ENCODE data around the gene SELP. TPM values are rescaled to one million over a fixed set of nuclear protein-coding genes. Genes with fewer than 3 reads are reported as not detected.
"Not testable (repeated sequence)": the region's sequence is repeated elsewhere in the genome, so short reads cannot be mapped to it uniquely, and the experiment has no call there.

The SELP gene
- total RNA-seq, result 10 to 100 TPM in 2 of 4 donors, 1 to 10 TPM in 2; 1.9 to 26.0 (median 8.0) TPM

DNA sequence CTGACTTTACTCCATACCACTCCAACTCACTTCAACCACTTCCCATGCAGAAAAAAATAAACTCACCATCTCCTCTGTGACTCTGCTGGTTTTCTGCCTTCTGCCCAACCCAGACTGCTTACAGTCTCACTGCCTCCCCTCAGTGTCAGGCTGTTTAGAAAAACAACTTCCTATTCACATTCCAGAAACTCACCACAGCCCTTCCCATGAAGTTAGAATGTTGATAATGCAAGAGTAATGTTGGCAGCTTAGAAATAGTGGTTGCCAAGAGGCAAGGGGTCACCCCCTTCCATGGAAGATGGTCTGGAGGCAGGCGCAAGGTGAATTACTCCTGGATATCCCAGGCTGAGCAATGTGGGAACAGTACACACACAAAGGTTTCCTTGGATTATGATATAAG is at the start of gene SELP:
SELP (minus strand) TSS at position 119 of the 400 bp plus-strand sequence; CDS start at position 69, 50 bp downstream.
- no peak within 1 kb of the TSS for H3K27ac ChIP-seq
- no peaks in the 10 kb centered on the region for H3K36me3 ChIP-seq
- H3K27me3 ChIP-seq, result no peaks in the 10 kb centered on the region
- peak within 1 kb of the TSS in 1 of 2 donors; percentile 17 for H3K4me3 ChIP-seq
- WGBS, 2 donors (ENCODE audit: low coverage in 1 of 2), result 71 to 100% methylated on average over 1 of the region's 1 CpG
- no peak for ATAC-seq
- H3K4me1 ChIP-seq, result no peaks in the 10 kb centered on the region
- H3K9me3 ChIP-seq, result peaks cover 0 to 23% (median 0%) of the 10 kb centered on the region in 3 donors
- TF ChIP-seq POLR2A (IDR thresholded peaks at IDR 0.05) (no peak), POLR2AphosphoS5 (IDR thresholded peaks at IDR 0.05) (no peak), EP300 (IDR thresholded peaks at IDR 0.05) (no peak)
- TF ChIP-seq, protein P1, sequence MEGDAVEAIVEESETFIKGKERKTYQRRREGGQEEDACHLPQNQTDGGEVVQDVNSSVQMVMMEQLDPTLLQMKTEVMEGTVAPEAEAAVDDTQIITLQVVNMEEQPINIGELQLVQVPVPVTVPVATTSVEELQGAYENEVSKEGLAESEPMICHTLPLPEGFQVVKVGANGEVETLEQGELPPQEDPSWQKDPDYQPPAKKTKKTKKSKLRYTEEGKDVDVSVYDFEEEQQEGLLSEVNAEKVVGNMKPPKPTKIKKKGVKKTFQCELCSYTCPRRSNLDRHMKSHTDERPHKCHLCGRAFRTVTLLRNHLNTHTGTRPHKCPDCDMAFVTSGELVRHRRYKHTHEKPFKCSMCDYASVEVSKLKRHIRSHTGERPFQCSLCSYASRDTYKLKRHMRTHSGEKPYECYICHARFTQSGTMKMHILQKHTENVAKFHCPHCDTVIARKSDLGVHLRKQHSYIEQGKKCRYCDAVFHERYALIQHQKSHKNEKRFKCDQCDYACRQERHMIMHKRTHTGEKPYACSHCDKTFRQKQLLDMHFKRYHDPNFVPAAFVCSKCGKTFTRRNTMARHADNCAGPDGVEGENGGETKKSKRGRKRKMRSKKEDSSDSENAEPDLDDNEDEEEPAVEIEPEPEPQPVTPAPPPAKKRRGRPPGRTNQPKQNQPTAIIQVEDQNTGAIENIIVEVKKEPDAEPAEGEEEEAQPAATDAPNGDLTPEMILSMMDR (IDR thresholded peaks at IDR 0.05), result no peak

GRCh38 chr1:169679692-169680091 is 49.8 kb upstream of the SELP start:
- Histone ChIP-seq H3K4me1 (no peaks in the 10 kb centered on the region), H3K27me3 (peaks cover 24% of the 10 kb centered on the region), H3K36me3 (no peaks in the 10 kb centered on the region), H3K9me3 (no peaks in the 10 kb centered on the region), H3K27ac (no peak overlapping the region), H3K4me3 (no peak overlapping the region)
- no peak for ATAC-seq
- 61 to 85% methylated on average over 3 of the region's 3 CpGs for WGBS, 2 donors (ENCODE audit: low coverage in 1 of 2)
- TF ChIP-seq POLR2AphosphoS5 (IDR thresholded peaks at IDR 0.05) (no peak), POLR2A (IDR thresholded peaks at IDR 0.05) (no peak), EP300 (IDR thresholded peaks at IDR 0.05) (no peak)
- TF ChIP-seq, protein P1 (IDR thresholded peaks at IDR 0.05), result no peak

GRCh38 chr1:169676001-169676400 is 46.1 kb upstream of the SELP start:
- ATAC-seq, result no peak
- Histone ChIP-seq H3K4me3 (no peak overlapping the region), H3K27ac (no peak overlapping the region), H3K36me3 (no peaks in the 10 kb centered on the region), H3K4me1 (no peaks in the 10 kb centered on the region), H3K9me3 (no peaks in the 10 kb centered on the region), H3K27me3 (peaks cover 2% of the 10 kb centered on the region)
- no peak for TF ChIP-seq EP300 (IDR thresholded peaks at IDR 0.05)
- TF ChIP-seq, protein P1 (IDR thresholded peaks at IDR 0.05), result no peak
- no peak for TF ChIP-seq POLR2AphosphoS5 (IDR thresholded peaks at IDR 0.05)
- TF ChIP-seq POLR2A (IDR thresholded peaks at IDR 0.05), result no peak
- WGBS, 2 donors (ENCODE audit: low coverage in 1 of 2), result 71 to 100% methylated on average over 1 of the region's 2 CpGs

DNA sequence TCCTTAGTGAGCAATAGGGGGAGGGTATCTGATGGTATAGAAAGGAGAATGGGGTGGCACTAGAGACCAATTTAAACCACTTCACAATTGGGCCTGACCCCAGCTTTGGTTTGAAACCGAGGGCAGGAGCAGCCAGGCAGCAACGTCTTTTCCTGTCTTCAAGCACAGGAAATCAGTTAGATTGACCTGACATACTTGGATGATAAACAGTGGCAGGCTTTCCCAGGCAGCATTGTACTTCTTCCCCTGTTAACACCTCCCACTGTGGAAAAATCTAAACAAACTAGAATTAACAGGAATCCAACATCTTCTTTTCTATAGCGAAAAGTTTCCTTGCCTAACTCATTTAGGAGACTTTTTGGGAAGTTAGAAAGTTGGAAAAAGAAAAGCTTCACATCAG is 40.9 kb upstream of the SELP start:
- Histone ChIP-seq H3K9me3 (no peaks in the 10 kb centered on the region), H3K4me3 (no peak overlapping the region), H3K27me3 (no peaks in the 10 kb centered on the region), H3K36me3 (no peaks in the 10 kb centered on the region), H3K4me1 (no peaks in the 10 kb centered on the region), H3K27ac (no peak overlapping the region)
- TF ChIP-seq, protein P1 (IDR thresholded peaks at IDR 0.05), result no peak
- TF ChIP-seq EP300 (IDR thresholded peaks at IDR 0.05) (no peak), POLR2A (IDR thresholded peaks at IDR 0.05) (no peak), POLR2AphosphoS5 (IDR thresholded peaks at IDR 0.05) (no peak)
- no peak for ATAC-seq
- 18 to 50% methylated on average over 1 to 3 of the region's 3 CpGs for WGBS, 2 donors (ENCODE audit: low coverage in 1 of 2)

- H3K27me3 ChIP-seq, ATAC-seq, H3K4me1 ChIP-seq, H3K9me3 ChIP-seq, H3K4me3 ChIP-seq, H3K36me3 ChIP-seq, H3K27ac ChIP-seq: not testable (repeated sequence)
- 71 to 88% methylated on average over 3 of the region's 3 CpGs for WGBS, 2 donors (ENCODE audit: low coverage in 1 of 2)
Observed at GRCh38 chr1:169670244-169670643, 40.3 kb upstream of the SELP start.

DNA sequence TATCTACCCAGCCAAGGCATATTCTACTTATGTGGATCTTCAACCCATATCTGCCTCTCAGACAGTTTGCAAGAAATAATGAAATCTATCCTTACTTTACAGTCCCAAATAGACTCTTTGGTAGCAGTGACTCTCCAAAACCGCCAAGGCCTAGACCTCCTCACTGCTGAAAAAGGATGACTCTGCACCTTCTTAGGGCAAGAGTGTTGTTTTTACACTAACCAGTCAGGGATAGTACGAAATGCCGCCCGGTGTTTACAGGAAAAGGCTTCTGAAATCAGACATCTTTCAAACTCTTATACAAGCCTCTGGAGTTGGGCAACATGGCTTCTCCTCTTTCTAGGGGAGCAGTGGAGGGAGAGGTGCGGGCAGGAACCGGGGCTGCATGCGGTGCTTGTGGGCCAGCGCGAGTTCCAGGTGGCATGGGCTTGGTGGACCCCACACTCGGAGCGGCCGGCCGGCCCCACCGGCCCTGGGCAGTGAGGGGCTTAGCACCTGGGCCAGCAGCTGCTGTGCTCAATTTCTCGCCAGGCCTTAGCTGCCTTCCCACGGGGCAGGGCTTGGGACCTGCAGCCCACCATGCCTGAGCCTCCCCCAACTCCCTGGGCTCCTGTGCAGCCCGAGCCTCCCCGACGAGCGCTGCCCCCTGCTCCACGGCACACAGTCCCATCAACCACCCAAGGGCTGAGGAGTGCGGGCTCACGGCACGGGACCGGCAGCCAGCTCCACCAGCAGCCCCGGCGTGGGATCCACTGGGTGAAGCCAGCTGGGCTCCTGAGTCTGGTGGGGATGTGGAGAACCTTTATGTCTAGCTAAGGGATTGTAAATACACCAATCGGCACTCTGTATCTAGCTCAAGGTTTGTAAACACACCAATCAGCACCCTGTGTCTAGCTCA is 38.0 kb upstream of the SELP start:
- 89% methylated on average over 4 of the region's 28 CpGs; no CpG with 5 or more reads in 1 of the 2 donors for WGBS, 2 donors (ENCODE audit: low coverage in 1 of 2)
- not testable (repeated sequence) for ATAC-seq

DNA sequence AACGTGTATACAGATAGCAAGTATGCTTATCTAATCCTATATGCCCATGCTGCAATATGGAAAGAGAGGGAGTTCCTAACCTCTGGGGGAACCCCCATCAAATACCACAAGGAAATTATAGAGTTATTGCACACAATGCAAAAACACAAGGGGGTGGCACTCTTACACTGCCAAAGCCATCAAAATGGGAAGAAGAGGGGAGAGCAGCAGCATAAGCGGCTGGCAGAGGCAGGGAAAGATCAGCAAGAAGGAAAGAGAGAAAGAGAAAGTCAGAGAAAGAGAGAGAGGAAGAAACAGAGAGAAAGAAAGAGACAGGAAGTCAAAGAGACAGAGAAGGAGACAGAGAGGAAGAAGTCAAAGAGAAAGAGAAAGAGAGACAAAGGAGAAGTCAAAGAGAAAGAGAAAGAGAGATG is 37.3 kb upstream of the SELP start:
- ATAC-seq, H3K36me3 ChIP-seq, H3K27ac ChIP-seq, H3K27me3 ChIP-seq, H3K4me3 ChIP-seq, H3K4me1 ChIP-seq, H3K9me3 ChIP-seq: not testable (repeated sequence)
- WGBS, 2 donors (ENCODE audit: low coverage in 1 of 2), result 64% methylated on average over 2 of the region's 2 CpGs; no CpG with 5 or more reads in 1 of the 2 donors

More for the DNA sequence above, 38.0 kb upstream of the SELP start:
- H3K27ac ChIP-seq, H3K9me3 ChIP-seq, H3K36me3 ChIP-seq, H3K4me3 ChIP-seq, H3K27me3 ChIP-seq, H3K4me1 ChIP-seq: not testable (repeated sequence)

DNA sequence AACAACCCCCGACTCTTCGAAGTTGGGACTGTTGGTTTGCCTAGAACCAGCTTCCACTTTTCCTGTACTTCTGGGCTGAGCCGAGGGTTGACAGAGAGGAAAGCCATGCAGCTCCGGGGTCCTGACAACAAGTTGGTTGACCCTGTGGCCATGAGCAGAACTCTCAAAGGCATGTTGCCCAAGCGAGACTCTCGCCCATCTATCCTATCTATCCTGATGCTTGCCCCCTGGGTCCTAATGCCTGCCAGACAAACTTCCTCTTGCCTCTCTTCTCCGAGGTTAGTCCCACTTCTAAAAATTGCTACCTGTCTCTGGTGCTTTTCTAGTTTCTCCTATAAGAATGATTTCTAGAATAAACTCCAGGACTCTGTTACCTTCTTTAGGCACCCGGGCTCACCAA is 32.8 kb upstream of the SELP start:
- H3K4me3 ChIP-seq, H3K4me1 ChIP-seq, ATAC-seq, H3K27me3 ChIP-seq, H3K9me3 ChIP-seq, H3K36me3 ChIP-seq, H3K27ac ChIP-seq: not testable (repeated sequence)
- 61 to 62% methylated on average over 6 of the region's 8 CpGs for WGBS, 2 donors (ENCODE audit: low coverage in 1 of 2)

Data from gastroesophageal sphincter (tissue), 4 donors.